ENCODE measurements around the gene DBR1.

Gene DBR1

DNA sequence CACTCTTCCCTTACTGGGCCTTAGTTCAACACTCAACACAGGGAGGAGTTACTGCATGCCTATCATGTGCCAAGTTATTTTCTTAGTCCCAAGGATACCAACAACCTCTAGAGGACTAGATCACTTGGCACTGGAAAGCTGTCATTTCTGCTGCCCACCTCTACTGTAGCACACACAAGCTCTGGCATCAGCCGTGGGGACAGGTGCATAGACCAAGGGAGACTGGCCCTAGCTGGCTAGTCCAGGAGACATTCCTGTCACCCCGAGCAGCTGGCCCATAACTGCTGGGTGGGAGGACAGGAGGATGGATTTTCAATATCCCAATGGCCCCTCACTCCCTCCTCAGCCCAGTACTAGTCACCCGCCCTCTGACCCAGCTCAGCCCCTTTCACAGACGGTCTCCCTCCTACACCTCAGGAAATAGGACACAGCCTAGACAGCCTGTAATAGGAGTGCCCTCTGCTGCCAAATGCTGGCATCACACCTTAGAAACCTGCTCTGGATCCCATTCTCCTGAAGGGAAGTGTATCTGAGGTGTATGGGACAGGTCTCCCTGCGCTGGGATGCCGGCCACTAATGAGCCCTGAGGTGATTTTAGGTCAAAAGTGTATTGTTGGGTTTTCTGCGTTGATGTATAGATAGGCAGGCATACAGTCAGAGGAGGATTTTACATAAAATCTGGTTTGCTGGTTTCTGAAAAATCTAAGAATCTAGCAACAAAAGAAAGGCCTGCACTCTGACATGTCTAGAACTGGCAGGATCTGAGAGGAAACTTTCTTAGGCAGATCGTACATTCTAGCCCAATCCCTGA, 55.9 kb downstream of the DBR1 start:
- TF ChIP-seq, protein P1, sequence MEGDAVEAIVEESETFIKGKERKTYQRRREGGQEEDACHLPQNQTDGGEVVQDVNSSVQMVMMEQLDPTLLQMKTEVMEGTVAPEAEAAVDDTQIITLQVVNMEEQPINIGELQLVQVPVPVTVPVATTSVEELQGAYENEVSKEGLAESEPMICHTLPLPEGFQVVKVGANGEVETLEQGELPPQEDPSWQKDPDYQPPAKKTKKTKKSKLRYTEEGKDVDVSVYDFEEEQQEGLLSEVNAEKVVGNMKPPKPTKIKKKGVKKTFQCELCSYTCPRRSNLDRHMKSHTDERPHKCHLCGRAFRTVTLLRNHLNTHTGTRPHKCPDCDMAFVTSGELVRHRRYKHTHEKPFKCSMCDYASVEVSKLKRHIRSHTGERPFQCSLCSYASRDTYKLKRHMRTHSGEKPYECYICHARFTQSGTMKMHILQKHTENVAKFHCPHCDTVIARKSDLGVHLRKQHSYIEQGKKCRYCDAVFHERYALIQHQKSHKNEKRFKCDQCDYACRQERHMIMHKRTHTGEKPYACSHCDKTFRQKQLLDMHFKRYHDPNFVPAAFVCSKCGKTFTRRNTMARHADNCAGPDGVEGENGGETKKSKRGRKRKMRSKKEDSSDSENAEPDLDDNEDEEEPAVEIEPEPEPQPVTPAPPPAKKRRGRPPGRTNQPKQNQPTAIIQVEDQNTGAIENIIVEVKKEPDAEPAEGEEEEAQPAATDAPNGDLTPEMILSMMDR (IDR thresholded peaks at IDR 0.05; ENCODE audit: control insufficient read depth, insufficient read depth, low read depth, low read length, missing control alignments) = peak; percentile 93
- no peak overlapping the region for H3K4me3 ChIP-seq (ENCODE audit: control insufficient read depth, low read depth, low read length)
- DNase-seq (ENCODE audit: low read depth) = no peak

DNA sequence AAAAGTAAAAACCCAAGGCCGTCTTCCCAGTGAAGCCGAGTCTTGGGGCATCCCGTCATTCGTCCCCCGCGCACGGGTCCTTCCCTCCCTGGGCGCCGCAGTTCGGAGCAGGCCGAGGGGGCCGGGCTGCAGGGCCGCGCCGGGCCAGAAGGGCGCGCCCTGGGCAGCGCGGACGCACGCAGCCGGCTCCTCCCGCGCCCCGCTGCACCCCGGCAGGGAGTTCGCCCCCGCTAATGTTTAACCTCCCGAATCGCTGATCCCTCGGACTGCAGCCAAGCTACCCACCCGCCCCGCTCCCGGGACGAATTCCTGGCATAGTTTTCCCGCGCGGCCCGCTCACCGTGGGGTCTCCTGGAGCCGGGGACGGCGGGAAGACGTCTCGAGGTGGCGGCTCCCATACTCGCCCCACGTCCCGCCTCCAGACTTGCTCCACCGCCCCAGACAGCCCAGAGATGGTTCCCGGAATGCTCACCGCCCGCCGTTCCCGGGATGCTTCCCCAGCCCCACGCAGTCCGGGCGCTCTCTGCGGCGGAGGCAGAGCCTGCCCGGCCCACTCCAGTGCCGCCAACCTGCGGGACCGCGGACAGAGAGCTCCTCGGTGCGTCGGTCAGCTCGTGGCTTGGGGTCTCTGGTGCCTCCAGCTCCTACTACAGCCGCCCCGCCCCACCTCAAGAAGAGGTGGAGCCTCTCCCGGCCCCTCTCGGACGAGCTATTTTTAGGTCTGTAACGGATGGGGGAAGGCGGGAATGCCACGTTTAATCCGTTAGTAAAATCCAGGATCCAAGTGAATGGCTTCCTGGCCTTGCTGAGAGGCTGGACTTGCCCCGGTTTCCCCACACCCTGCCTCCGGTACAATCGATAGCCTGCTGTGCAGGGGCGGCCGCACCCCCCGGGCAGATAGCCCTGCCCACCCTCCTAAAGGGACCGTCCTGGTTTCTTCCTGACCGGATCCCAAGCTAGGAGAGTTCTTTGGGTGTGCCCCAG, 59.4 kb downstream of the DBR1 start, which contains the start of gene DZIP1L:
DZIP1L (minus strand) TSS at position 621 of the 984 bp plus-strand sequence. CDS start 11,637 bp downstream, outside the sequence.
- peak within 1 kb of the TSS; percentile 80 for H3K4me3 ChIP-seq (ENCODE audit: control insufficient read depth, low read depth, low read length)
- DNase-seq (ENCODE audit: low read depth) = no peak
- TF ChIP-seq, protein P1 (IDR thresholded peaks at IDR 0.05; ENCODE audit: control insufficient read depth, insufficient read depth, low read depth, low read length, missing control alignments) = peak; percentile 2

DNA sequence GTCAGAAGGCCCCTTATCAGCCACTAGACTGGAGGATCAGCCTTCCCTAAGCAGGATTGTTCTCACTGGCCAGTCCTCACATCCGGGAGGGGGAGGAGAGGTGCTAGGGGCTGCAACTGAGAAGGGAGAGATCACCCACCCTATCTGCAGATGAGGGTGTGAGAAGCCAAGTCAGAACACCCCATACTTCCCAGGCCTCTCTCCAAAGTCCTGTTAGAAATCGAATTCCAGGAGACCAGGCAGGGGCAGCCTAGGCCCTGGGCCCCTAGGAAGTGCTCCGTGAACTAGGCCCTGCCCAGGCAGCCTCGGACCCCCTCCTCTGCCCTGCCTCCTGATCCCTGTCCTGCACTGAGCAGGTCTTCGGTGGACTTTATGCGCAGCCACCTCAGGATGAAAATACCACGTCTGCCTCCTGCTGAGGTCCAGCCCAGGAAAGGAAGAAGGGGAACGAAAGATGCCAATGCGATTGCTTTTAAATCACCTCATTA, 60.2 kb downstream of the DBR1 start:
- DNase-seq (ENCODE audit: low read depth) = no peak
- peak overlapping the region; percentile 80 for H3K4me3 ChIP-seq (ENCODE audit: control insufficient read depth, low read depth, low read length)
- TF ChIP-seq, protein P1 (IDR thresholded peaks at IDR 0.05; ENCODE audit: control insufficient read depth, insufficient read depth, low read depth, low read length, missing control alignments) = no peak

DNA sequence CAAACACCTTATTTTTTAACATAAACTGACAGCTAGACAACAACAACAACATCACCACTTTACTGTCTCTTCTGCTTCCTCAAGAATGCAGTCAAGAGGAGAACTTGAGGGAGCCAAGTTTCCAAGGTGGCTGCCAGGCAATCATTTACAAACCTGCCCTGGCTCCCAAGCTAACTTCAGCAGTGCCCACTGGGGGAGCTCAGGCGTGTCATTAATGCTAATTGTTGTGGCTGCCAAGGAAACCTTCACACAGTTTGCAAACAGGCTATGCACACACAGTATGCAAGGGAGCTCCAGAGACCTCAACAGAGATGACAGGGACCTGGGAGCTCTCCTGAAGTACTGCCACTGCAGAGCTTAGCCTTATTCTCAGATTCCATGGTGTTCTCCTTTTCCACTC, 61.4 kb downstream of the DBR1 start:
- H3K4me3 ChIP-seq (ENCODE audit: control insufficient read depth, low read depth, low read length) = no peak overlapping the region; the same call in 1 of the 2 replicates
- TF ChIP-seq, protein P1 (IDR thresholded peaks at IDR 0.05; ENCODE audit: control insufficient read depth, insufficient read depth, low read depth, low read length, missing control alignments) = no peak
- no peak for DNase-seq (ENCODE audit: low read depth)

DNA sequence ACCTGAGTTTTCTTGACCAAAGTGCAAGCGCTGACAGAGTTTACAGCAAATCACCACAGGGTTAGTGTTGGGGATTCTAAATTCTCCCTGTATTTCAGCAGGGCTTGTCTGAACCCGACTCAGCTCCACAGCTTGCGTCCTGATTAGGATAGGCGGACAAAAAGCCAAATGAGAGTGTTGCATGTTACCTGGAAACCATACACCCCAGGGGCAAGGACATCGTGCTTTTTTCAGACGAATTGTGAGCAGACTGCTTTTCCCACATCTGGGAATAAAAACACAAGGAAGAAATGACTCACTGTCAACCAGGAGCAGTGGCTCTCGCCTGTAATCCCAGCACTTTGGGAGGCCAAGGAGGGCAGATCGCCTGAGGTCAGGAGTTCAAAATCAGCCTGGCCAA, 62.4 kb downstream of the DBR1 start:
- no peak for DNase-seq (ENCODE audit: low read depth)
- no peak overlapping the region for H3K4me3 ChIP-seq (ENCODE audit: control insufficient read depth, low read depth, low read length)
- TF ChIP-seq, protein P1 (IDR thresholded peaks at IDR 0.05; ENCODE audit: control insufficient read depth, insufficient read depth, low read depth, low read length, missing control alignments) = no peak
